Uterus (tissue), 4 donors: ENCODE data around the gene MYL7. TPM values are rescaled to one million over a fixed set of nuclear protein-coding genes. Genes with fewer than 3 reads are reported as not detected.

Source experiments
- DNase-seq, 2 donors: peaks; one replicate each; pipeline ENCODE4 v3.0.0-alpha.2; 2019 to 2020
- H3K27ac ChIP-seq, 2 donors: fragments of 200-600 bp; sonication (generic); 1 replicate in 1 of 2; 2 replicates in 1 of 2; pipeline ENCODE4 v1.5.1; 2016 to 2018
- H3K27me3 ChIP-seq, 2 donors: fragments of 200-600 bp; sonication (generic); one replicate each; pipeline ENCODE4 v1.5.1; 2018 to 2019; ENCODE audit warnings: control low read depth in 1 of 2
- H3K36me3 ChIP-seq, 2 donors: fragments of 200-600 bp; sonication (generic); one replicate each; pipeline ENCODE4 v1.5.1; 2019; ENCODE audit warnings: control low read depth in 1 of 2
- H3K4me1 ChIP-seq, 2 donors: fragments of 200-600 bp; sonication (generic); one replicate each; pipeline ENCODE4 v1.5.1; 2018 to 2019; ENCODE audit warnings: control low read depth in 1 of 2
- H3K4me3 ChIP-seq, 2 donors: fragments of 200-600 bp; sonication (generic); 1 replicate in 1 of 2; 2 replicates in 1 of 2; pipeline ENCODE4 v1.5.1; 2018 to 2019; ENCODE audit warnings: mild to moderate bottlenecking in 1 of 2
- H3K9me3 ChIP-seq, 2 donors: fragments of 200-600 bp; sonication (generic); one replicate each; pipeline ENCODE4 v1.5.1; 2019; ENCODE audit warnings: control low read depth in 1 of 2
- CTCF ChIP-seq, 4 experiments: fragments of 200-600 bp in 2 of 4; fragments of 450-650 bp in 2 of 4; sonication (generic) in 2 of 4; IDR thresholded peaks; one replicate each; pipeline ENCODE4 v1.5.1; 2016 to 2019; ENCODE audit warnings: antibody characterized with exemption in 4 of 4, mild to moderate bottlenecking in 2 of 4, moderate library complexity in 1 of 4
- POLR2A ChIP-seq, 2 donors: fragments of 450-650 bp; IDR thresholded peaks; one replicate each; pipeline ENCODE4 v1.6.1; 2016; ENCODE audit warnings: antibody characterized with exemption in 2 of 2, mild to moderate bottlenecking in 1 of 2, moderate library complexity in 1 of 2
- intact Hi-C: fragments of 100-400 bp; cut with DNase I; formaldehyde crosslinking; loops from one replicate; pipeline ENCODE4 v1.15.1; 2023; ENCODE audit warnings: low total_unique reads
- total RNA-seq, 4 donors: library from RNA; depleted of rRNA in 3 of 4; stranded (reverse); fragments of >200 nt in 3 of 4; gene quantifications; one replicate each; pipeline versions ENCODE4 v1.1.0 to v1.2.4, GENCODE V29; 2014 to 2023
- donor health status: DM: yes; HTN: yes; CAD: no.

The MYL7 gene
- total RNA-seq, 4 donors from 2014 or later = not detected

- no peak for DNase-seq
- no peak overlapping the region for H3K4me3 ChIP-seq
- no peaks in the 10 kb centered on the region for H3K27me3 ChIP-seq
- H3K36me3 ChIP-seq = no peaks in the 10 kb centered on the region
- no peak overlapping the region for H3K27ac ChIP-seq
- no peaks in the 10 kb centered on the region for H3K9me3 ChIP-seq
- intact Hi-C loops = no loop called here
- no peaks in the 10 kb centered on the region for H3K4me1 ChIP-seq
- no peak for TF ChIP-seq CTCF (IDR thresholded peaks at IDR 0.05)
- no peak for TF ChIP-seq POLR2A (IDR thresholded peaks at IDR 0.05)
Measured at GRCh38 chr7:44156453-44157010, 15.4 kb upstream of the MYL7 start.

- no peaks in the 10 kb centered on the region for H3K36me3 ChIP-seq
- no peak overlapping the region for H3K4me3 ChIP-seq
- no peaks in the 10 kb centered on the region for H3K27me3 ChIP-seq
- TF ChIP-seq CTCF (IDR thresholded peaks at IDR 0.05) = no peak
- no peak for TF ChIP-seq POLR2A (IDR thresholded peaks at IDR 0.05)
- no peaks in the 10 kb centered on the region for H3K4me1 ChIP-seq
- no peak overlapping the region for H3K27ac ChIP-seq
- no peaks in the 10 kb centered on the region for H3K9me3 ChIP-seq
- intact Hi-C loops = no loop called here
- no peak for DNase-seq
Measured at GRCh38 chr7:44155191-44156185, 14.4 kb upstream of the MYL7 start.

- H3K4me1 ChIP-seq = no peaks in the 10 kb centered on the region
- no peak for DNase-seq
- intact Hi-C loops = no loop called here
Measured at GRCh38 chr7:44154703-44155102, 13.6 kb upstream of the MYL7 start.

GRCh38 chr7:44153948-44154335 lies 12.8 kb upstream of the MYL7 start:
- Histone ChIP-seq H3K9me3 (no peaks in the 10 kb centered on the region), H3K4me1 (no peaks in the 10 kb centered on the region), H3K36me3 (no peaks in the 10 kb centered on the region), H3K27me3 (no peaks in the 10 kb centered on the region), H3K4me3 (no peak overlapping the region), H3K27ac (no peak overlapping the region)
- TF ChIP-seq CTCF (IDR thresholded peaks at IDR 0.05) (no peak), POLR2A (IDR thresholded peaks at IDR 0.05) (no peak)
- DNase-seq = no peak
- intact Hi-C loops = no loop called here

More at GRCh38 chr7:44154703-44155102, 13.6 kb upstream of the MYL7 start:
- H3K27me3 ChIP-seq = no peaks in the 10 kb centered on the region
- H3K4me3 ChIP-seq = no peak overlapping the region
- H3K27ac ChIP-seq = no peak overlapping the region
- H3K9me3 ChIP-seq = no peaks in the 10 kb centered on the region
- TF ChIP-seq CTCF (IDR thresholded peaks at IDR 0.05) = no peak
- no peak for TF ChIP-seq POLR2A (IDR thresholded peaks at IDR 0.05)
- no peaks in the 10 kb centered on the region for H3K36me3 ChIP-seq
